ENCODE results near the gene CAPN15. TPM values are rescaled to one million over a fixed set of nuclear protein-coding genes. Genes with fewer than 3 reads are reported as not detected.

The CAPN15 gene
- total RNA-seq, 6 experiments from 2014 or later, result 35.3 to 41.4 (median 40.2) TPM

DNA sequence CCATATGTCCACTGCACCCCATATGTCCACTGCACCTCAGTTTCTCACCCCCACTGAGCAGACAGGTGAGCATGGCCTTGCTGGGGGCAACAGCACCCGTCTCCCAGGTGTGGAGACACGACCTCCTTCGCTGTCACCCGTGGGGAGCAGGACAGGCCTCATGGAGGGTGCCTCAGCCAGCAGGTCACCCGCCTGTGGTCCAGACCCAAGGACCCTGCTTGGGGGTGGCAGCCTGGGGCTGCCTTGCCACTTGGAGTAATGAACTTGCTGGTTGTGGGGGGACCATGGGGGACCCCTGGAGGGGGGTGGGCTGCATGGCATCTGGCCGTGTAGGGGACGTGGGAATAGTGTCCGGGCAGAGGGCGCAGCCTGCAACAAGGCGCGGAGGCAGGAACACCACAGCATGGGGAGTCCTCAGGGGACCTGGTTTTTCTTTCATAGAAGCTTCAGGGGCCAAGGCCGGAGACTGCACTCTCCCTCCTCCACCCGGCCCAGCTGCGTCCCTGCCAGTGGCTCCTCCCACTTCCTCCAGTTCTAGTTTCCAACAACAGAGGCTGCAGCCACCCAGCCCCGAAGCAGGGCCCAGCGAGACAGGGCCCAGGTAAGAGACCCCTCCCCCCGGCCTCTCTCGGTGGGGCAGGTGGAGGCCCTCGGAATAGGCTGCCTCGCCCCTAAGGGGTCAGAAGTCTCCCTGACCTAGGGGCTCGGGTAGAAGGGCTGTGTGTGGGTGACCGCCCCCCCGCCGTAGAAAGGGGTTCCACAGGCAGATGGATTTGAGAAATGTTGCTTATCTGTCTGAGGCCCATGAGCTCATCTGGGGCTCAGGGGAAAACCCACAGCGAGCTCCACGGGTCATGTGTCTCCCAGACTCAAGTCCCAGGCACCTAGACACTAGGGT, 39.2 kb downstream of the CAPN15 start, which contains the start of gene NHLRC4:
NHLRC4 (plus strand) TSS at position 531 of the 898 bp plus-strand sequence. CDS start 1,043 bp downstream, outside the sequence.
- Mint-ChIP-seq H3K4me3 (no peak within 1 kb of the TSS), H3K9me3 (no peaks in the 10 kb centered on the region), H3K4me1 (ENCODE audit: low read depth) (peaks cover 20% of the 10 kb centered on the region), H3K27ac (no peak within 1 kb of the TSS), H3K36me3 (ENCODE audit: low read depth) (no peaks in the 10 kb centered on the region), H3K27me3 (ENCODE audit: insufficient read depth) (peaks cover 8% of the 10 kb centered on the region)
- TF ChIP-seq, protein P1, sequence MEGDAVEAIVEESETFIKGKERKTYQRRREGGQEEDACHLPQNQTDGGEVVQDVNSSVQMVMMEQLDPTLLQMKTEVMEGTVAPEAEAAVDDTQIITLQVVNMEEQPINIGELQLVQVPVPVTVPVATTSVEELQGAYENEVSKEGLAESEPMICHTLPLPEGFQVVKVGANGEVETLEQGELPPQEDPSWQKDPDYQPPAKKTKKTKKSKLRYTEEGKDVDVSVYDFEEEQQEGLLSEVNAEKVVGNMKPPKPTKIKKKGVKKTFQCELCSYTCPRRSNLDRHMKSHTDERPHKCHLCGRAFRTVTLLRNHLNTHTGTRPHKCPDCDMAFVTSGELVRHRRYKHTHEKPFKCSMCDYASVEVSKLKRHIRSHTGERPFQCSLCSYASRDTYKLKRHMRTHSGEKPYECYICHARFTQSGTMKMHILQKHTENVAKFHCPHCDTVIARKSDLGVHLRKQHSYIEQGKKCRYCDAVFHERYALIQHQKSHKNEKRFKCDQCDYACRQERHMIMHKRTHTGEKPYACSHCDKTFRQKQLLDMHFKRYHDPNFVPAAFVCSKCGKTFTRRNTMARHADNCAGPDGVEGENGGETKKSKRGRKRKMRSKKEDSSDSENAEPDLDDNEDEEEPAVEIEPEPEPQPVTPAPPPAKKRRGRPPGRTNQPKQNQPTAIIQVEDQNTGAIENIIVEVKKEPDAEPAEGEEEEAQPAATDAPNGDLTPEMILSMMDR (IDR thresholded peaks at IDR 0.05), result no peak
- DNase-seq, result no peak

DNA sequence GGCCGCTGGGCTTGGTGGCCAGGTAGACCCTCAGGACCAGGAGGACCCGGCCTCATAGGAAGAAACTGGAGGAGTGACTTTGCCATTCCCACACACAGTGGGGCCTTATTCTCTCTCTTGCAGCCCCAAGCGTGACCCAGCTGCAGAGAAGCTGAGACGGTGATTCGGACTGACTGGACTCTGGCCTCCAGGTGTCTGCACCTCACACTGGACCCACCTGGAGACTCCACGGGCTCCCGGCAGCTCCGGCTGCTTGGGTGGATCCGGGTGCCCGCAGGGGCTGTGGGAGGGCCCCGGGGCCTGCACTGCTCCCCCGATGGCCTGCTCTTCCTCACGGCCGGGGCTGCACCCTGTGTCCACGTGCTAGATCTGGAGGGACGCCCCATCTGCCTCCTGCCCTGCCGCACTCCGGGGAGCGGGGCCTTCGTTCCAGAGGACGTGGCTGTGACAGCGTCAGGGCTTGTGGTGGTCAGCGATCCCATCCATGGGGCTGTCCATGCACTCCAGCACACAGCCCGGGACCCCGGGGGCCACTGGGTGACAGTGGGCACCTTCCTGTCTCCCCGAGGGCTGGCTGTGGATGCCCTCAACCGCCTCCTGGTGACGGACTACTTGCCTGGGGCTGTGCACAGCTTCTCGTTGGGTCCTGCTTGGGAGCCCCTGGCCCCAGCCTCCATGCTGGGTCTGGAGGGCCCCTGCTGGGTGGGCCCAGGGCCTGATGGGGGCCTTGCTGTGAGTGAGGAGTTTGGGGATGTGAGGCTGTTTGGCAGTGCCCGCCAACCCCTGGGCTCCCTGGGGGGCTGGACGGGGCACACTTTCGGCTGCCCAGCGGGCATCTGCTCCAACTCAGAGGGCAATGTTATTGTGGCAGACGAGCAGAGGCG, 40.1 kb downstream of the CAPN15 start:
- no peaks in the 10 kb centered on the region for H3K9me3 Mint-ChIP-seq
- H3K4me3 Mint-ChIP-seq, result no peak overlapping the region
- H3K27ac Mint-ChIP-seq, result no peak overlapping the region
- DNase-seq, result no peak
- peaks cover 23% of the 10 kb centered on the region for H3K4me1 Mint-ChIP-seq (ENCODE audit: low read depth)
- TF ChIP-seq, protein P1 (IDR thresholded peaks at IDR 0.05), result no peak
- no peaks in the 10 kb centered on the region for H3K36me3 Mint-ChIP-seq (ENCODE audit: low read depth)
- peaks cover 5% of the 10 kb centered on the region for H3K27me3 Mint-ChIP-seq (ENCODE audit: insufficient read depth)

DNA sequence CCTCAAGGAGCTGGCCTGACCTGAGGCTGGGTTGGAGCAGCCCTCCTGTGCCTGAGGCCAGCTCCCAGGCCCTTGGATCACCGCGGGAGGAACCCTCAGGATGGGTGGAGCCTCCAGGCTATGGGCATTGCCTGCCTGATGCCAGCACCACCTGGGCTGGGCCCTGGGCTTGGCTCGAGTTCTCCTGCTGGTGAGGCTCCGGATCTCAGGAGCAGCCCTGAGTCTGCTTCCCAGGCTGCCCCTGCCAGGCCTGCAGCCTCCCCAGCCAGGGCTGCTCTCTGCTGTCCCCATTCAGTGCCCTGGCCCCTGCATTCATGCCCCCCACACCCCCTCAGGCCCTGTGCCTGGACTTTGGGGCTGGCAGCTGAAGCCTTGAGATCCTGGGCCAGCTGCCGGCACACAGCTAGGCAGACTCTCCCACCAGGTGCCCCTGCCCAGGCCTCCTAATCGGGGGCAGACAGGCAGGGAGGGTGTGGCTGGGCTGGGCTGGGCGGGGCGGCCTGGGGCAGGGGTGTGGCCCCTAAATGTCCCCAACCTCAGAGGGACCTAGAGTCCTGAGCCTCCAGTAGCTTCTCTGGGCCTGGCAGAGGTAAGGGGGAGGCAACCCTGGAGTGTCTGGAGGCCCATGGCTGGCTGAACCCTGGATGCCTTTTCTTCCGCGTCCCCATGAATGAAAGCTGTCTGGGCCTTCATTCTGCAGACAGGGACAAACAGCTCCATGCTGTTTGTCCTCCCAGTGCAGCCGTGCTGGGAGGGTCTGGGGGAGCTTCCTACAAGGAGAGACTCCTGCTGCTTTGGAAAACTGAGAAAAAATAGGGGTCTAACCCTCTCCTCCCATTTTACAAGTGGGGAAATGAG, 41.1 kb downstream of the CAPN15 start:
- peaks cover 5% of the 10 kb centered on the region for H3K27me3 Mint-ChIP-seq (ENCODE audit: insufficient read depth)
- peak overlapping the region; percentile 79; the same call in 1 of the 2 replicates for H3K27ac Mint-ChIP-seq
- peaks cover 23% of the 10 kb centered on the region for H3K4me1 Mint-ChIP-seq (ENCODE audit: low read depth)
- TF ChIP-seq, protein P1 (IDR thresholded peaks at IDR 0.05), result no peak
- H3K36me3 Mint-ChIP-seq (ENCODE audit: low read depth), result no peaks in the 10 kb centered on the region
- DNase-seq, result no peak
- H3K9me3 Mint-ChIP-seq, result no peaks in the 10 kb centered on the region
- peak overlapping the region; percentile 86 for H3K4me3 Mint-ChIP-seq

DNA sequence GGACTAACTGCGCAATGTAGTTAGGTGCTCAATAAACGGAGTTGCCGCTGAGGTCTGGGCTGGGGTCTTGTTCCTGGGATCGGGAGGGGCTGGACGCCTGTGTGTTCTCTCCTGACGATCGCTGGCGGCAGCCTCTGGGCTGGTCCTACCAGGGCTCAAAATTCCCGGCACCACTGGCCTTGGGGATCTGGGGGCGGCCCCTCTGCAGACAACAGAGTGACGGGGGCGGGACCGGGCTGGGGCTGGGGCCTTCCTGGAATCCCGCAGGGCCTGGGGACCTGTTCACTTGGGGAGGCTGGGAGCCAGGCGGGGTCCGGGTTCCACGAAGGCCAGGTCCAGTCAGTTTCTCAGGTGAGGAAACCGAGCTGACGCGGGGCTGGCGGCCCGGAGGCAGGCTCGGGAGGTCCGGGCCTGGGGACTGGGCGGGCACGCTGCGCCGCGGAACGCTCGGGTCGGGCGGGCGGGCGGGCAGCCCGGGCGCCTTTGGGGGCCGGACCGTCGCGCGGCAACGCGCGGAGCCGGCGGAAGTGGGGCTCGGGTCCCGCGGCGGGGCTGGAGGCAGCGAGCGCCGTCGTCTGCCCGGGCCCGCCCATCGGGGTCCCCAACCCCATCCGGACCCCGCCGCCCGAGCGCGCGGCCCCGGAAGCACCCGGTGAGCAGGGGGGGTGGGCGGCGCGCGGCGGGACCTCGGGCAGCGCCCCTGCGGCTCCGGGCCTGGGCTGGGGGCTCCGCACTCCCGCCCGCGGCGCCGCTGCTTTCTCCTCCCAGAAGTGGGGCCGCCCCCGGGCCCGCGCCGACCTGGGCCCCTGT, 42.1 kb downstream of the CAPN15 start, which contains the start of gene PIGQ:
PIGQ (plus strand) TSS at position 524 of the 810 bp plus-strand sequence. CDS start 4,107 bp downstream, outside the sequence.
- DNase-seq, result no peak
- TF ChIP-seq, protein P1 (IDR thresholded peaks at IDR 0.05), result no peak
- H3K36me3 Mint-ChIP-seq (ENCODE audit: low read depth), result no peaks in the 10 kb centered on the region
- H3K9me3 Mint-ChIP-seq, result no peaks in the 10 kb centered on the region
- peak within 1 kb of the TSS; percentile 91 for H3K4me3 Mint-ChIP-seq
- H3K27ac Mint-ChIP-seq, result peak within 1 kb of the TSS; percentile 79
- H3K4me1 Mint-ChIP-seq (ENCODE audit: low read depth), result peaks cover 23% of the 10 kb centered on the region
- peaks cover 5% of the 10 kb centered on the region for H3K27me3 Mint-ChIP-seq (ENCODE audit: insufficient read depth)
